Fibroblast of skin of right quadriceps (primary cell): ENCODE data around the gene TAF8.
"Not testable (repeated sequence)": the region's sequence is repeated elsewhere in the genome, so short reads cannot be mapped to it uniquely, and the experiment has no call there.

ENCODE experiments used
- DNase-seq: peaks from one replicate; pipeline ENCODE4 v3.0.0-alpha.2; 2013

Gene TAF8

GRCh38 chr6:42029062-42029685 lies 21.1 kb upstream of the TAF8 start:
- no peak for DNase-seq

- DNase-seq: no peak
These were observed 20.4 kb upstream of the TAF8 start for GRCh38 chr6:42029881-42030280.

- DNase-seq: no peak
These were observed 19.5 kb upstream of the TAF8 start for GRCh38 chr6:42030585-42031506.

- DNase-seq: no peak
These were observed 18.0 kb upstream of the TAF8 start for GRCh38 chr6:42032366-42032765.

- not testable (repeated sequence) for DNase-seq
These were observed 12.7 kb upstream of the TAF8 start for GRCh38 chr6:42037669-42038068.

DNA sequence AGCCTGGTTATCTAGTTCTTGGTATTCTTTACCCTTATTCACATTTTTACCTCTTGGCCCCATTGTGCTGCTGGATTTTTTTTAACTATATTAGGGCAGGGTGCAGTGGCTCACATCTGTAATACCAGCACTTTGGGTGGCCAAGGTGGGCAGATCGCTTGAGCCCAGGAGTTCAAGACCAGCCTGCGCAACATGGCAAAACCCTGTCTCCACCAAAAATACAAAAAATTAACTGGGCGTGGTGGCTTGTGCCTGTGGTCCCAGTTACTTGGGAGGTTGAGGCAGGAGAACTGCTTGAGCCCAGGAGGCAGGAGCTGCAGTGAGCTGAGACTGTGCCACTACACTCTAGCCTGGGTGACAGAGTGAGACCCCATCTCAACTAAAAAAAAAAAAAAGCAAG lies 12.2 kb upstream of the TAF8 start:
- no peak for DNase-seq

- peak; percentile 65 for DNase-seq
These were observed 11.4 kb upstream of the TAF8 start for GRCh38 chr6:42038811-42039408.

DNA sequence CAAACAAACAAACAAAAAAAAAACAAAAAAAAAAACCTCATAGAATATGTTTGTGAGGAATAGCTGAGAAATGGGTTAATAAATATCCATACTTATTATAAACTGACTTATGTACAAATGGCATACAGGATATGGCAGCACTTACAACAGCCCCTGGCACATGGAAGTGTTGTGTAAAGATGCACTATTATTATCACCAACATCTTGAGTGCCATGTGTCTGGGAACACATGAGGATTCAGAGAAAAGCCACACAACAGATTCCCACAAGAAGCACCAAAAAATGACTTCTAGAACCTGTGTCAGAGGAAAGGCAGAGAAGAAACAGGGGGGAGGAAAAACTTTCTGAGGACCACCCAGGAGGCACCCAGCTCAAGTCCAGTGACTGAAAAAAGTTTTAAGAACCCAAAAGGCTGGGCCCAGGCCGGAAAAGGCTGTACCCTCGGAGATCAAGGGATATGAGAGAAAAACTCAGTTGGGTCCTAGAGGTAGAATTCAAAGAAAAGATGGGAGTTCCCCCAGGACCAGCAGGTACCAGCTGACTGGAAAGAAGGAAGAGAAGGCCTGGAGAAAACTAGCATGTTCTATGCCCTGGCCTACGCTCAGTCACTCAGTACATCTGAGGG lies 9.4 kb upstream of the TAF8 start:
- DNase-seq: no peak

DNA sequence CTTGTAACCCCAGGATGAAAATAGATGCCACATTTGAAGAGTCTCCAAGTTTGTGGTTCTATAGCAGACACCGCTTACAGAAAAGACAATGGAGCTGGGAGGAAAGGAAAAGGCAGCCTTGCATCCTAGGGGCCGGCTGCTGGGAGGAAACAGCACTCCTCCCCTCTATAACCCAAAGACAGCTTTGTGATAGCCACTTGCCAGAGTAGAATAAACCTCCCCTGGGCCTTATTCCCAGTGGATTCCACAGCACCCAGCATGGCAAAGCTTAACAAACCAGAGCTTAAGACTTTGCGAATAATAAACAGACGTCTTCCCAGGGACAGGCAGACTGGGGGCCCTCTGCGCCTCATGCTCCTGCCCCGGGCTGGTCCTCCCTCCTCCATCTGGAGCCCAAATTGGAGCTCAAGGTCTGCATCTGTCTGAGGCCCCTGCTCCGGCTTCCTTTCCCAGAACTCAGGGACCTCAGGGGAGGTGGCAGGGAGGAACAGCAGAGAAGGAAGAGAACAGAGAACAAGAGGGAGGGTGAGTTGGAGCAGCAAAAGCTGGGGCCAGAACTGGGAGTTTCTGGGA lies 8.8 kb upstream of the TAF8 start:
- no peak for DNase-seq

GRCh38 chr6:42042108-42042507 lies 8.2 kb upstream of the TAF8 start:
- DNase-seq: no peak

GRCh38 chr6:42043787-42044475 lies 6.4 kb upstream of the TAF8 start:
- DNase-seq: peak; percentile 80

- peak; percentile 64 for DNase-seq
These were observed 4.5 kb upstream of the TAF8 start for GRCh38 chr6:42045538-42046460.

GRCh38 chr6:42046464-42047212 lies 3.7 kb upstream of the TAF8 start:
- DNase-seq: peak; percentile 23

GRCh38 chr6:42047213-42047590 lies 3.1 kb upstream of the TAF8 start:
- no peak for DNase-seq

DNA sequence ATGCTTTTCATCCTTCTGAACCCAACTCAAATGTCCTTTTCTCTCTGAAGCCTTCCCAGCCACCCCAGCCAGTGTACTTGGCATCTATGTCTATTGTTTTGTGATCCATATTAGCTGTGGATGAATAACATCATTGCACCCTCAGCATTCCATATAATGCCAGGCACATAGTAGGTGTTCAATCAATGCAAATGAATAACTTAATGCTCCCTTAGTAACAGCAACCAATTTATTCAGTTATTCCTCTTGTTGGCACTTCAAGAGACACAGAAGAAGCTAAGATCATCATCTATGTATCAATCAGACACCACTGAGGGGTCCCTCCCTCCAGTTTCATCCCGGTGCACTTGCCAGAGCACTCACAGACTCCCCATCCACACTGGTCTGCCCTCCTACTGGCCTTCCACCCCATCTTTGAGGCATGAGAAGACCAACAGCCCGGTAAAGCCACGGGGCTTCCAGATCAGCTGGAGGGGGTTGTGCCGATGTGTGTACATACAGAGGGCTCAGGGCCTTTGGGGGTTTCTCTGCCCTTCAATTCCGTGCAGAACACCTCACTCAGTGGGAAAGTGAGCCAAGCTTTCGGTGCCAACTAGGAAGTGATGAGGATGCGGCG lies 2.4 kb upstream of the TAF8 start:
- no peak for DNase-seq

DNA sequence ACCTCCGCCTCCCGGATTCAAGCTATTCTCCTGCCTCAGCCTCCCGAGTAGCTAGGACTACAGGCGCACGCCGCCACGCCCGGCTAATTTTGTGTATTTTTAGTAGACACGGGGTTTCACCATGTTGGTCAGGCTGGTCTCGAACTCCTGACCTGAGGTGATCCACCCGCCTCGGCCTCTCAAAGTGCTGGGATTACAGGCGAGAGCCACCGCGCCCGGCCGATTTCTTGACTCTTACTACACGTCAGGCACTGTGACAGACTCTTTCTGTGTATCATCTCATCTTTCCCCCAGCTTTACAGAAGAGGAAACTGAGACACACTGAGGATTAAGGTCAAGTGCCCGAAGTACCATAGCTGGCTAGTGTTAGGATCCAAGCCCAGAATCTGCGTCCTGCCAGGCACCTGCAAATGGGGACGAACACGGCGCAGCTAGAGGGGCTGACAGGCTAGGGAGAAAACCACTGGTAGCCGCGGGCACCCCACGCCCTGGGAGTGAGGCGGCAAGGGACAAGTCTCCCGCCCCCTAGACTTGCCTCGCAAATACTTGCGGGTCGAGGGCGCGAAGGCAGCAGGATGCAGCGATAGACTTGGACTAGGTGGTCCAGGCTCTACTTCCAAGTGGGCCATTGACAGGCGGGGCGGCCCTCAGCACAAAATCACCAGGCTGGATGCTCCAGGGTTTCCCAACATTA lies 1.1 kb upstream of the TAF8 start:
- no peak for DNase-seq

GRCh38 chr6:42049948-42050296 lies 402 bp upstream of the TAF8 start:
- no peak for DNase-seq

GRCh38 chr6:42051268-42051653 lies 937 bp downstream of the TAF8 start:
- no peak for DNase-seq

- DNase-seq: no peak
These were observed 3.3 kb downstream of the TAF8 start for GRCh38 chr6:42053601-42054000.

- DNase-seq: no peak
These were observed 9.4 kb downstream of the TAF8 start for GRCh38 chr6:42059743-42060142.
